SH-SY5Y (cell line): Measurements from ENCODE around the gene MACO1.

Source experiments
- GATA2 ChIP-seq: IDR thresholded peaks from 2 replicates; pipeline ENCODE4 v1.6.1; 2011; ENCODE audit warnings: mild to moderate bottlenecking, low read depth, low read length
- GATA3 ChIP-seq: IDR thresholded peaks from 2 replicates; pipeline ENCODE4 v1.6.1; 2011; ENCODE audit warnings: low read depth, mild to moderate bottlenecking, low read length, moderate library complexity

DNA sequence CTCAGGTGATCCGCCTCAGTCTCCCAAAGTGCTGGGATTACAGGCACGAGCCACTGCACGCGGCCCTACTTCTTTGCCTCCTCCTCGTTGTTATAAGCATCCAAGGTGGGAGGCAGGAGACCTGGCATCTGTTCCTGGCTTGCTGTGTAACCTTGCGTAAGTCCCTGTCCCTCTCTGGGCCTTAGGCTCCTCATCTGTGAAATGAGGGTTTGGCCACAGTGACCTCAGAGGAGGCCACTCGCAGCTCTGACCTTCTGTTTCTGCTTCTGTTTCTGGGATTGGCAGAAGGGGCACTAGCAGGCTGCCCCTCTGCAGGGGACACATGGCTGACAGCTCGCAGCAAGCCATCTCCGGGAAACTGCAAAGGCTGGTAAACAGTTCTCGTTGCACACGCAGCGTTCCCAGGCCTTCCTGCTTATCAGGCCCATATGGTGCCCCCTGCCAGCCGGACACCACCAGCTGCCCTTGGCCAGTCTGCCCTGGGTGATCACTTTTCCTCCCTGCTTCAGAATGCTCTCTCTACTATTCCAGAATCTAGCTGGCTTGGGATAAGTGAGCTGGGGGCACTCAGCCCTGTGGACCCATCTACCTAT lies 110.1 kb downstream of the MACO1 start:
- TF ChIP-seq GATA2 (no peak), GATA3 (no peak)
